Daoy (cell line): ENCODE measurements around the gene RIOK3. TPM values are rescaled to one million over a fixed set of nuclear protein-coding genes. Genes with fewer than 3 reads are reported as not detected.

ENCODE experiments used
- DNase-seq: peaks from one replicate; pipeline ENCODE4 v3.0.0-alpha.2; 2015; ENCODE audit warnings: low read depth
- total RNA-seq: library from RNA; depleted of rRNA; stranded (reverse); fragments of >200 nt; shearing (Covaris generic); gene quantifications from 2 replicates; pipeline ENCODE4 v1.2.3, GENCODE V29; 2014; rRNA removed

Gene RIOK3
- total RNA-seq, 1 experiment from 2014 or later: 48.7 TPM

GRCh38 chr18:23528580-23529472 lies 75.7 kb downstream of the RIOK3 start:
- DNase-seq: peak; percentile 13

GRCh38 chr18:23529604-23530003 lies 76.5 kb downstream of the RIOK3 start:
- peak; percentile 52 for DNase-seq

- no peak for DNase-seq
Observed at GRCh38 chr18:23530195-23530594, 77.1 kb downstream of the RIOK3 start.

- no peak for DNase-seq
Observed at GRCh38 chr18:23531912-23532311, 78.8 kb downstream of the RIOK3 start.

Other genes starting within 250 kb of the RIOK3 start
- gene RMC1, start 50.2 kb downstream of the RIOK3 start, total RNA-seq: 32.7 and 44.1 TPM in 2 replicates
- gene NPC1, start 133.2 kb downstream of the RIOK3 start, total RNA-seq: 9.6 and 15.1 TPM in 2 replicates
- 1.6 and 3.9 TPM in 2 replicates for gene ANKRD29, start 209.6 kb downstream of the RIOK3 start, total RNA-seq
- gene LAMA3, start 236.2 kb downstream of the RIOK3 start, total RNA-seq: 1.4 and 5.9 TPM in 2 replicates